Skin epidermis (tissue), 12 donors: ENCODE measurements around the gene C12orf60.

Source experiments
- H3K27ac ChIP-seq, 21 experiments: fragments of 200-600 bp; sonication (generic) in 11 of 21; one replicate each; pipeline ENCODE4 v1.5.0; 2020; ENCODE audit warnings: mild to moderate bottlenecking in 3 of 21, inconsistent platforms in 2 of 21, moderate library complexity in 2 of 21
- H3K4me3 ChIP-seq, 7 experiments: fragments of 200-600 bp; sonication (generic) in 2 of 7; one replicate each; pipeline ENCODE4 v1.5.0; 2020; ENCODE audit warnings: inconsistent platforms in 2 of 7, mild to moderate bottlenecking in 2 of 7, moderate library complexity in 1 of 7

C12orf60 gene

DNA sequence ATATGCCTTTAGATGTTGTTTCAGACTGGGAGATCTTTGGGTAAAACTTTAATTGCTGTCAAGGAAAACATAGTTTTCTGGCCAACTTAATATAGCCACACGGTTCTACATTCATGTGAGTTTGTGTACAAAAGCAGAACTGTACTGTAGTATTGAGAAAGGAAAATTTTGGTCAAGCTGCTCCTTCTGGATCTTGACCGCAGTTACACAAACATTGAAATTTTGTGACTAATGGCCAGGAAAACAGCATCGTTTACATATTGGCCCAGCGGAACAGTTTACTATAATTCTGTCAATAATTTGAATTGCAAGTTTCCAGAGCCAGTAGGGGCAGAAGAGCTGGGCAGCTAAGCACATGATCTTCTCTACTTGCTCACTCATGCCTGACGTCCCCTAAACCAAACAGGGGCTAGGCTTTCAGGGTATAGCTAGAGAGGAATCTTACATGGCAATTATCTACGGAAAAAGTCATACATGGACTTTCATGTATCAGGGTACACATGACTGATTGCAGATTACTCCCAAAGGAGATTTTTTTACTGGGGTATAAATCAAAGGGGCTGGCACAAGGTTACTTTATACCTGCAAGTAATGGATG is 51.2 kb downstream of the C12orf60 start:
- Histone ChIP-seq H3K27ac (peak overlapping the region in 4 of 21 experiments; percentile 8 to 33 (median 14)), H3K4me3 (no peak overlapping the region)

DNA sequence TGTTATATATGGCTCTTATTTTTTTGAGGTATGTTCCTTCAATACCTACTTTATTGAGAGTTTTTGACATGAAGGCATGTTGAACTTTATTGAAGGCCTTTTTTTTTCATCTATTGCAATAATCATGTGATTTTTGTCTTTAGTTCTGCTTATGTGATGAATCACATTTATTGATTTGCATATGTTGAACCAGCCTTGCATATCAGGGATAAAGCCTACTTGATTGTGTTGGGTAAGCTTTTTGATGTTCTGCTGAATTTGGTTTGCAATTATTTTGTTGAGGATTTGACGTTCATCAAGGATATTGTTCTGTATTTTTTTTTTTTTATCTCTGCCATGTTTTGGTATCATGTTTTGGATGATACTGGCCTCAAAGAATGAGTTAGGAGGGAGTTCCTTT is 55.0 kb downstream of the C12orf60 start:
- H3K27ac ChIP-seq: no peak overlapping the region

DNA sequence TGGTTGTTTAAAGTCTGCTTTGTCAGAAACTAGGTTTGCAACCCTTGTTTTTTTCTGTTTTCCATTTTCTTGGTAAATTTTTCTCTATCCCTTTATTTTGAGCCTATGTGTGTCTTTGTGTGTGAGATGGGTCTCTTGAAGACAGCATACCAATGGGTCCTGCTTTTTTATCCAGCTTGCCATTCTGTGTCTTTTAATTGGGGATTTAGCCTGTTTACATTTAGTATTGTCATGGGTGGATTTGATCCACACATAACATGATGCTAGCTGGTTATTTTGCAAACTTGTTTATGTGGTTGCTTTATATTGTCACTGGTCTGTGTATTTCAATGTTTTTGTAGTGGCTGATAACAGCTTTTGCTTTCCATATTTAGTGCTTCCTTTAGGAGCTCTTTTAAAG is 57.0 kb downstream of the C12orf60 start:
- H3K4me3 ChIP-seq: no peak overlapping the region
- no peak overlapping the region for H3K27ac ChIP-seq

More for the DNA sequence above, 55.0 kb downstream of the C12orf60 start:
- no peak overlapping the region for H3K4me3 ChIP-seq

DNA sequence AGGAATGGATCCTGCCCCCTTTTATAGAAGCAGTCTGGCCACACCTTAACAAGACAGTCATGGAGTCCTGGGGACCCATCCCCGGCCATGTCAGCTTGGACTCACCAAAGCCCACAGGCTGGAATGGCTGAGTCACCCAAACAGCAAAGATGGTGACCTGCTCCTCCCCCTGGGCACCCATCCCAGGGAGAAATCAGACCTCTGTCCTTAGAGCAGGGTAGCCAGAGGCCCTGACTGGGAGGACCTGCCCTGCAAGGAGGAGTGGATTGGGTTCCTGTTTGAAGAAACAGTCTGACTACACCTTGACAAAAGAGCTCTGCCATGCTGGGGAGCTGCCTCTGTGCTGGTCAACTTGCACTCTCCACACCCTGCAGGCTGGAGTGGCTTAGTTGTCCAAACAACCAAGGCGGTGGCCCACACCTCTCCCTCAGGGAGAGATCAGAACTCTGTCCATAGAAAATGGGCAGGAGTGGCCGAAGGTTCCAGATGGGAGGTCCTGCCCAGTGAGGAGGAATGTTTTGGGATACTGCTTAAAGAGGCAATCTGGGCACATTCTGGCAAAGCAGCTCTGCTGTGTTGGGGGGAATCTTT is 65.5 kb downstream of the C12orf60 start:
- H3K27ac ChIP-seq: no peak overlapping the region
- no peak overlapping the region for H3K4me3 ChIP-seq

DNA sequence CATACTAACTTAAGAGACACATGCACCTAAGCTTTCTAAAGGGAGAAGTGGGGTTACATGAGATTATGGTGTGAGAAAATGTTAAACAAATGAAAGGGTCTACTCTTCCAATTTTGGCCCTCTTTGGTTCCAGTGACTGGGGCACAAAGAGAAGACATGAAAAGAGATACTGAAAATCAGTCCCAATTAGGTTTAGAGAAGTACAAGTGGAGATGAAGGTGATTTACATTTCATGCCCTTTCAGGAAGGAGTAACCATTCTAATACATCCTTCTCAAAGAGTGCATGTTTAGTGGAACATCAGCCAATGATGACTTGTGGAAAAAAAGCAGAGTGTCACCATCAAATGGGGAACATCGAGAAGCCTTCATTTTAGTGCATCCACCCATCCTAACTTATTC is 67.8 kb downstream of the C12orf60 start:
- H3K4me3 ChIP-seq: no peak overlapping the region
- no peak overlapping the region for H3K27ac ChIP-seq

DNA sequence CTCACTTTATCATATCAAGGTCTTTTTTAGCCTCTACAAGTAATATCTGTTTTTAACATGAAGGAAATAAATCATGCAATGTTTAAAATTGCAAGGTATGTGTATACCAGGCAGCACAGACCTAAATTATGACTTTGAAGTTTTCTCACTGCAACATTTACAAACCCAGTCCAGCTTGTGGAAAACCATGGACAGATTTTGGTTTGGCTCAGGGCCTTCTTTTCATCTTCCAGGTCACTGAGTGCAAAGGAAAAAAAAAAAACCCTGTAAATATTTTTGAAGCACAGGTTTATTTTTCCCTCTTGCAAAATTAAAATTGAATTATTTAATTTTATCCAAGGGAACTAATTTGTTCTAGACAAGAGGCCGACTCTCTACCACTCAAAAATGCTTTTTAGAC is 68.4 kb downstream of the C12orf60 start:
- no peak overlapping the region for H3K4me3 ChIP-seq

DNA sequence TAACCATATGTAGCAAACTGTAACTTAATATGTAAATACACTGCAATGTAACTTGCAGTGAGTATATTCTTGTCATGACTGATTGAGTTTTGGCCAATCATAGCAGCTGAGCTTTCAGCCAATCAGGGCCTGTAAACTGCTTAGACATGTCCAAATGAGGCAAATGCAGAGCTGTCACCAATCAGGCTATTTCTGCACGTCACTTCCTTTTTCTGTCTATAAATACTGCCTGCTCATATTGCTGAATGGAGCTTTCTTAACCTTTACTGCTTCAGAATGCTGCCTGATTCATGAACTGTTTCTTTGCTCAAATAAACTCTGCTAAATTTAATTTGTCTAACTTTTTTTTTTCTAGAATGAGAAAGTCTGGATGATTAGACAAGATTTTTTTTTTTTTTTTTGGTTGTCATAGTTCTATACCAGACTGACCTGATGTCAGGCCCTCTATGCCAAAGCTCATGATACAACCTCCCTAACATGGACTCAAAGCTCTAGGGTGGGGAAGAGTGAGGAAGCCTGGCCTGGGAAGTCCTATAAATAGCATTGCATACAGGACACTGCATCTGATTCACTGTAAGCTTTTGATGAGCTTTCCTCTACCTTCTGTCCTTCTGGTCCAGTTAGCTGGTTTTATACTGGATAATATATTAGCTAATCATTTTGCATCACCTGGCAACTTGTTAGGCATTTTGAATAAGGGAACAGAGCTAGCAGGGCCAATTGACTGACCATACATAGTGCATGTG is 70.1 kb downstream of the C12orf60 start:
- Histone ChIP-seq H3K4me3 (no peak overlapping the region), H3K27ac (no peak overlapping the region)

More for the DNA sequence above, 68.4 kb downstream of the C12orf60 start:
- no peak overlapping the region for H3K27ac ChIP-seq
